ENCODE results near the gene ULK4.

ULK4 gene

DNA sequence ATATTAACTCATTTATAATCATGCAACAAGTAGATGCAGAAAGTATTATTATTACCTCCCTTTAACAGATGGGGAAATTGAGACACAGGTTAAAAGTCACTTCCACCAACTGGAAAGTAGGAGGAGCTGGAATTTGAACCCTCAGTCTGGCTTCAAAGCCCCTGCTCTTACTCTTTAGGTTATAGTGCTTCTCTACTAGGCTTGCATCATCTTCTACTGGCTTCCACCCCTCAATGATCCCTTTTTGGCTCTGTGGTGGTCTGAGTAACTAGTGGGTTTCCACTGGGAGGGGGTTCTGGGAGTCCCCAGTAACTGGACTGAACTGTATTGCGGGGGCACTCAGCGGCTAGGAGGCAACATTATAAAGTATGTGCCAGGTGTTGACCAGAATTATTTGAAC lies 671.6 kb downstream of the ULK4 start:
- TF ChIP-seq, protein P1, sequence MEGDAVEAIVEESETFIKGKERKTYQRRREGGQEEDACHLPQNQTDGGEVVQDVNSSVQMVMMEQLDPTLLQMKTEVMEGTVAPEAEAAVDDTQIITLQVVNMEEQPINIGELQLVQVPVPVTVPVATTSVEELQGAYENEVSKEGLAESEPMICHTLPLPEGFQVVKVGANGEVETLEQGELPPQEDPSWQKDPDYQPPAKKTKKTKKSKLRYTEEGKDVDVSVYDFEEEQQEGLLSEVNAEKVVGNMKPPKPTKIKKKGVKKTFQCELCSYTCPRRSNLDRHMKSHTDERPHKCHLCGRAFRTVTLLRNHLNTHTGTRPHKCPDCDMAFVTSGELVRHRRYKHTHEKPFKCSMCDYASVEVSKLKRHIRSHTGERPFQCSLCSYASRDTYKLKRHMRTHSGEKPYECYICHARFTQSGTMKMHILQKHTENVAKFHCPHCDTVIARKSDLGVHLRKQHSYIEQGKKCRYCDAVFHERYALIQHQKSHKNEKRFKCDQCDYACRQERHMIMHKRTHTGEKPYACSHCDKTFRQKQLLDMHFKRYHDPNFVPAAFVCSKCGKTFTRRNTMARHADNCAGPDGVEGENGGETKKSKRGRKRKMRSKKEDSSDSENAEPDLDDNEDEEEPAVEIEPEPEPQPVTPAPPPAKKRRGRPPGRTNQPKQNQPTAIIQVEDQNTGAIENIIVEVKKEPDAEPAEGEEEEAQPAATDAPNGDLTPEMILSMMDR (IDR thresholded peaks at IDR 0.05) = no peak

DNA sequence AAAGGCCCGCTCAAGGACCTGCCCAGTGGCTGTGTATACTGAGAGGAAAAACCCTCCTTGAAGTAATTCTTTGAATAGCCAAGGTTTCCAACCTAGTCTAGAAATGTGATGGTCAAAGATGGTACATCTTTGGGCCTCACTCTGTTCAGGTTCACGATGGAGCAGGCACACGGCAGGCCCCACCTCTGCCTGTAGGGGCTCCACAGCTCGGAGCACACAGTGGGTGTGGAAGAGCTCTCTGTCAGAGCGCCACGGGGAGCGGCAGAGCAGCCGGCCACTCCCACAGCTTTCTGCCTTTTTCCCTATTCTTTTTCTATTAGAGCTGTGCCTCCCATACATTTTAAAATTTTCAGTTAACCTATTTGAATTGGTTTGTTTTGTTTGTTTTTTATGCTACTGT lies 673.1 kb downstream of the ULK4 start:
- TF ChIP-seq, protein P1 (IDR thresholded peaks at IDR 0.05) = no peak

DNA sequence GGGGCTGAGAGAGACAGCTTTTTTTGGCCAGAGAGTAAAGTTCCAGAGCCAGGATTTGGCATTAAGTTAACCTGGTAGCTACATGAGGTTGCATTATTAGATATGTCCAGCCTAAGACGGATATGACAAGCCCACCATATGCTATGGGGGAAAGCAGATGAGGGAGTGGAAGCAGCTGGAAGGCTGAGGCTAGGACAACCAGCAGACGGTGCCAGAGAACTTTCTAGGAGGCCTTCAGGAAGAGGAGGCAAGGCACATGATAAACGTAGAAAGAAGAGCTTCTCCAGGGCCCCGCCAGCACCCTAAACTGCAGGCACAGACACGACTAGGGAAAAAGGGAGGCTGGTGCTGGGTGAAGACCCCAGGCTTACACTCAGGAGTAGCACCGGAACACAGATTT lies 675.6 kb downstream of the ULK4 start:
- TF ChIP-seq, protein P1 (IDR thresholded peaks at IDR 0.05) = no peak

DNA sequence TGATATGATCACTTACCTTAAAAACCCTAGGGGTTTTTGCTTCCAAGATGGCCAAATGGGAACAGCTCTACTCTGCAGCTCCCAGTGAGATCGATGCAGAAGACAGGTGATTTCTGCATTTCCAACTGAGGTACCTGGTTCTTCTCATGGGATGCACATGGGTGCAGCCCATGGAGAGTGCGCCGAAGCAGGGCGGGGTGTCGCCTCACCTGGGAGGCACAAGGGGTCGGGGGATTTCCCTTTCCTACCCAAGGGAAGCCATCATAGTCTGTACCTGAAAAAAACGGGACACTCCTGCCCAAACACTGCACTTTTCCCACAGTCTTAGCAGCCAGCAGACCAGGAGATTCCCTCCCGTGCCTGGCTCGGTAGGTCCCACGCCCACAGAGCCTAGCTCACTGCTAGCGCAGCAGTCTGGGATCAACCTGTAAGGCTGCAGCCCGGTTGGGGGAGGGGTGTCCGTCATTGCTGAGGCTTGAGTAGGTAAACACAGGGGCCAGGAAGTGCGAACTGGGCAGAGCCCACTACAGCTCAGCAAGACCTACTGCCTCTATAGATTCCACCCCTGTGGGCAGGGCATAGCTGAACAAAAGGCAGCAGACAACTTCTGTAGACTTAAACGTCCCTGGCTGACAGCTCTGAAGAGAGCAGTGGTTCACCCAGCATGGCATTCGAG lies 684.0 kb downstream of the ULK4 start:
- TF ChIP-seq, protein P1 (IDR thresholded peaks at IDR 0.05) = no peak

DNA sequence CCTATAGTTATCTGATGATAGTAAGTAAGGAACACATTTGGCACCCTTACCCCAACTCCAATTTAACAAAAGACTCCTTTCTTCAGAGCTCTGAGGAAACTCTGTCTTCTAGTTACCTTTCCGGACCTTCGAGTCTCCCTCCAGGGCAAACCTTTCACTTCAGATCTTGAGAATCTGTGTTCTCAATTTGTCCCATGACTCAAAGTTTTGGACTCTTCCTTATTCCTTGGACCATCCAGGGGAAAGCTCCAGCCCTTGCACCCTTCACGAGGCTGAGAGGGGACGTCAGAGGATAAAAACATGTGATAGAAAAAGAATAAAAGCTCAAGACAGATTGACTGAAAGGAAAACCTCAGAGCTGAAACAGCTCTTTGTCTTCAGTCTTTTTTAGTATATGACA lies 685.7 kb downstream of the ULK4 start:
- TF ChIP-seq, protein P1 (IDR thresholded peaks at IDR 0.05) = no peak

DNA sequence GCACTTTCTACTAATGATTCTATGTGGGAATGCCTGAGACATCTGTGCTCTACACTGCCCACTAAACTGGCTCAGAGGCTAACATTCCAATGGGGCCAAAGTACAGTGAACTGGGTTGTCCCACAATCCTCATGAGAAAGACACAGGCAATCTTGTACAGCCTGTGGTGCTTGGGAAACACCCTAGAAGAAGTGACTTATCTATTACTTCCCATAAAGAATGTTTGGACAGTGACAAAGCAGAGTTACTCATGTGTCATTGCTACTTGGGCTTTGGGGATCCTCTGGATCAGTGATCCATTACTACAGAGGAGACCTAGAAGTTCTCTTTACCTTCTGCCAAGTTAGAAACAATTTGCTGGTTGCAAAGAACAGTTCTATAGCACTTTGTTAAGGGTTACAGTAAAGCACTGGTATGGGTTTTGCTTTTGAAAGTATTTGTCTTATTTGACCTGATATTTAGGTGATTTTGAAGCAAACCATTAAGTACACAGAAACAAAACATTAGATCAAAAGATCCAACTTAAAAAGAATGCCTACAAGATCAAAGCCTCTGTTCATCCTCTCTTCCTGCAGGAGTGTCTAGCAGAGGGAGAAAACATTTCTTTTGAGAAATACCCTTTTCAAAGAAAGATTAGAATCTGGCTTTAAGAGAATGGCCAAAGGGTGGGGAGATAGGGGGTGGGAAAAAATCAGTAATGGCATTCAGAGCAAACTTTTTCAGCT lies 686.8 kb downstream of the ULK4 start:
- TF ChIP-seq, protein P1 (IDR thresholded peaks at IDR 0.05) = no peak

DNA sequence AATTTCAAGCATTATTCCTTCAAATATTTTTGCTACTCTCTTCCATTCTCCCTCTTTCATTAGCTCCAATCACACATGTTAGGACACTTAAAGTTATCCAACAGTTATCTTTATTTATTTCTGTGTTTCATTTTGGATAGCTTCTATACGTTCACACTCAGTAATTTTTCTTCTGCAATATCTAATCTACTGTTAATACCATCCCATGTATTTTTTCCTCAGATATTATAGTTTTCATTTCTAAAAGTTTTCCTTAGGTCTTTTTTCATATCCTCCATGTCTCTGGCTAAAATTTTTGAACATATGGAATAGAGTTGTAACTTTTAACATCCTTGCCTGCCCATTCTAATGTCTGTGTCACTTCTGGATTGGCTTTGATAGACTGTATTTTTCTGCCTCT lies 689.2 kb downstream of the ULK4 start:
- TF ChIP-seq, protein P1 (IDR thresholded peaks at IDR 0.05) = no peak
